HFF-Myc (cell line): ENCODE results near the gene SPATA25.

Source experiments
- DNase-seq: peaks from one replicate; pipeline ENCODE4 v3.0.0-alpha.2; 2011; ENCODE audit warnings: low read depth; ENCODE audit errors: extremely low read depth
- H3K4me3 ChIP-seq: replicated peaks from 2 replicates; pipeline ENCODE4 v1.5.1; 2011; ENCODE audit warnings: low read depth, mild to moderate bottlenecking, control low read depth, low read length
- CTCF ChIP-seq: IDR thresholded peaks from 2 replicates; pipeline ENCODE4 v1.5.1; 2012; ENCODE audit warnings: mild to moderate bottlenecking, low read depth, low read length, control low read depth; ENCODE audit errors: missing control alignments

The SPATA25 gene

DNA sequence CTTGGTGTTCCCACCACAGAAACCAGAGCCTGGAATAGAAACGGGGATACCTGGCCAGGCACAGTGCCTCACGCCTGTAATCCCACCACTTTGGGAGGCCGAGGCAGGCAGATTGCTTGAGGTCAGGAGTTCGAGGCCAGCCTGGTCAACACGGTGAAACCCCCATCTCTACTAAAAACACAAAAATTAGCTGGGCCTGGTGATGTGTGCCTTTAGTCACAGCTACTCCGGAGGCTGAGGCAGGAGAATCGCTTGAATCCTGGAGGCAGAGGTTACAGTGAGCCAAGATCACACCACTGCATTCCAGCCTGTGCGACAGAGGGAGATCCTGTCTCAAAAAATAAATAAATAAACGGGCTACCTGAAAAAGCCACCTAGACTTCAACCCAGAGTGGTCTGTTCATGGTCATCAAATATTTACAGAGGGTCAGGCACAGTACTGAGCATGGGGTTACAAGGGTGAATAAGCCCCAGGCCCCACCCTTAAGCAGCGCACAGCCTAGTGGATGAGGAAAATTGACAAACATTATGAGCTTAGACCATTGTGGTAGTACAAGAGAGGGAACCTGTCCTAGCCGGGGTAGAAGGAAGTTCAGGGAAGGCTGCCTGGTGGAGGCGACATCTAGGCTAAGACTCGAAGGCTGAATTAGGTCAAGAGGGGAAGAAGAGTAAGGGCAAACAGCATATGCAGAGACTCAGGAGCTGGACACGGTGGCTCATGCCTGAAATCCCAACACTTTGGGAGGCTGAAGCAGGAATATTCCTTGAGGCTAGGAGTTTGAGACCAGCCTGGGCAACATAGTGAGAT lies 39.9 kb upstream of the SPATA25 start:
- TF ChIP-seq CTCF = no peak
- no peak for DNase-seq

DNA sequence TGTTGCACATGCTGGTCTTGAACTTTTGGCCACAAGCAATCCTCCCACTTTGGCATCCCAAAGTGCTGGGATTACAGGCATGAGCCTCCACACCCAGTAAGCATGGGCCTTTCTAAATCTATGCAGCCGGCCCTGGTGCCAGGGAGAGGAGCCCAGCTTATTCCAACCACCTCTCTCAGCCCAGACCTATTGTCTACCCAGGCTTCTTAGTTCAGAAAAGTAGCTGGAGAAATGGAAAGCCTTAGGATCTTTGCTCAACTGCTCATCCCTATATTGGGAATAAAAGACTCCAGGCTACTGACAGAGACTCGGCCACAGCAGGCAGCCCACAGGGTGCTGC lies 39.3 kb upstream of the SPATA25 start:
- TF ChIP-seq CTCF = no peak
- no peak for DNase-seq
- H3K4me3 ChIP-seq = no peak overlapping the region

More for the DNA sequence above, 39.9 kb upstream of the SPATA25 start:
- no peak overlapping the region for H3K4me3 ChIP-seq

GRCh38 chr20:45925821-45926506 lies 38.5 kb upstream of the SPATA25 start:
- no peak for TF ChIP-seq CTCF
- no peak overlapping the region for H3K4me3 ChIP-seq
- no peak for DNase-seq

DNA sequence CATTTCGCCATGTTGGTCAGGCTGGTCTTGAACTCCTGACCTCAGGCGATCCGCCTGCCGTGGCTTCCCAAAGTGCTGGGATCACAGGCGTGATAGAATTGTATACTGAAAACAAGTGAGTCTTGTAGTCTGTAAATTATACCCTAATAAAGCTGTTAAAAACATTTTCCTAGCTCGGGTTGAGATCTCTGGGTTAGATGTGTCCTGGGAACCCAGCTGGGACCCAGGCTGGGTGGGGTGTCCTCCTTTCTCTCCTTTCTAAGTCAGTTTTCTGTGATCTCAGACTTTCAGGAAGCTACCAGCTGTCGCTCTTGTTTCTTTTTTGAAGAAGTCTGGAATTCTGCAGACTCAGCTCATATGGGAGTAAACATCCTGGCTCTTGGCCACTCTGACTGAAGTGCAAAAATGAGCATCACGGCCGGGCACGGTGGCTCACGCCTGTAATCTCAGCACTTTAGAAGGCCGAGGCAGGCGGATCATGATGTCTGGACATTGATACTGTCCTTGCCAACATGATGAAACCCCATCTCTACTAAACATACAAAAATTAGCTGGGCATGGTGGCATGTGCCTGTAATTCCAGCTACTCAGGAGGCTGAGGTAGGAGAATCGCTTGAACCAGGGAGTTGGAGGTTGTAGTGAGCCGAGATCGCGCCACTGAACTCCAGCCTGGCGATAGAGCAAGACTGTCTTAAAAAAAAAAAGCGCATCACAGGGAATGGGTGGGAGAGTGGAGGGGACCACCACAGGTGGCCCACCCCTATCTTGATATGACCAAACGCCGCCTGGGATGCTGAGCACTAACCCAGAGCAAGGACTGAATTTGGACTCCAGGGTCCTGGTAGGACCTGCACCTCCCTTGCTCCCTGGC lies 37.2 kb upstream of the SPATA25 start:
- no peak overlapping the region for H3K4me3 ChIP-seq
- no peak for DNase-seq
- no peak for TF ChIP-seq CTCF

DNA sequence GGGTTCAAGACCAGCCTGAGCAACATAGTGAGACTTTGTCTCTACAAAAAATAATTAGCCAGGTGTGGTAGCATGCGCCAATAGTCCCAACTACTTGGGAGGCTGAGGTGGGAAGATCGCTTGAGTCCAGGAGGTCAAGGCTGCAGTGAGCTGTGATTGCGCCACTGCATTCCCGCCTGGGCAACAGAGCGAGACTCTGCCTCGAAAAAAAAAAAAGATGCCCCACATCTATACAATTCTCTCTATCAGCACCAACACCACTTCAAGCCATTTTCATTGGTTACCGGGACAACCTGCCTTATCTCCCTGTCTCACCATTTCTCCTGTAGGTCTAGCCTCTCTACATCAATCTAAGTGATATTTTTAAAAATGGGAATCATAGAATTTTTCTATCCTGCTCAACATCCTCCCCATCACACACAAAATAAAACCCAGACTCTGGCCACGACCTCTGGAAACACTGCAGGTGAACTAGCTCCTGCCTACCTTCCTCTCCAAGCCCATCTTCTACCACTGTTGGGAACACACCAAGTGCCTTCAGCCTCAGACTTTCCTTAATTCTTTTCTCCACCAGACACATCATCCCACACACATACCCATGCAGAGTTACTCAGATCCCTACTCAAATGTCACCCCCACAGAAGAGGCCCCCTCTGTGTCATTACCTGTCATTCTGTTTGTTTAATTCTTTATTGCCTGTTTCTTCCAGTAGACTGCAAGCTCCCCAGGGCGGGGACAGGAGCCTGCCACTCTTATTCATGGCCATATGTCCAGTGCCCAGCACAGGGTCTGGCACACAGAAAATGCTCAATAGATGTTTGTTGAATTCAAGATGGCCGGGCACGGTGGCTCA lies 34.1 kb upstream of the SPATA25 start:
- no peak overlapping the region for H3K4me3 ChIP-seq
- TF ChIP-seq CTCF = no peak
- no peak for DNase-seq
